ENCODE results near the gene ACBD3.
A peak's percentile ranks its signal among the peaks of the same experiment; 100 is the strongest.

Gene ACBD3
- total RNA-seq, result 44.1 to 70.1 (median 61.3) reads per million in 9 experiments

- H3K4me1 Mint-ChIP-seq (ENCODE audit: low read depth in 2 of 2), result peaks cover 22 to 25% of the 10 kb centered on the region in 2 donors
- peak within 1 kb of the TSS; percentile 90 to 96 for H3K4me3 Mint-ChIP-seq
- DNase-seq (peak; percentile 79 to 82 (median 80)), ATAC-seq (replicated peaks) (peak; percentile 97)
- no peaks in the 10 kb centered on the region for H3K27me3 Mint-ChIP-seq
- H3K36me3 Mint-ChIP-seq (ENCODE audit: insufficient read depth), result peaks cover 19% of the 10 kb centered on the region
- no peaks in the 10 kb centered on the region for H3K9me3 Mint-ChIP-seq
- peak within 1 kb of the TSS; percentile 90 to 94 for H3K27ac Mint-ChIP-seq
Measured at GRCh38 chr1:226186124-226187018, at the start of gene ACBD3. TSS of gene ACBD3 (minus strand) at chr1:226186741. CDS start at chr1:226186675, 66 bp downstream.

DNA sequence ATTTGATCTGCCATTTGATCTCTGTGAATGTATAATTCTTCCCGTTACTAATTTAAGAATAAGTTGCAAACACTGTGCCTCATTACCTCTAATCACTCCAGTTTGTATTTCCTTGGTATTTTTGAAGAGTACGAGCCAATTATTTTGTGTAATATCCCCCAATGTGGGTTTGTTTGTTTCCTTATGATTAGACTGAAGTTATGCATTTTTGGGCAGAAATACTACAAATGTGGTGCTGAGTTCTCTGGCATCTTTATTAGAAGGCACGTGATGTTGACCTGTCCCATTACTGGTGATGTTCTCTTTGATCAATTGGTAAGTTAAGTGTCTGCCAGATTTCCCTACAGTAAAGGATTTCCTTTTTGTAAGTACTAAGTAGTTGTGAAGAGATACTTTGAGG lies 47.3 kb upstream of the ACBD3 start:
- H3K27ac Mint-ChIP-seq, result no peak overlapping the region
- ATAC-seq (replicated peaks), result no peak
- peaks cover 6% of the 10 kb centered on the region for H3K36me3 Mint-ChIP-seq (ENCODE audit: insufficient read depth)
- H3K27me3 Mint-ChIP-seq, result no peaks in the 10 kb centered on the region
- H3K9me3 Mint-ChIP-seq, result no peaks in the 10 kb centered on the region
- H3K4me3 Mint-ChIP-seq, result no peak overlapping the region
- DNase-seq, result no peak
- H3K4me1 Mint-ChIP-seq (ENCODE audit: low read depth in 2 of 2), result no peaks in the 10 kb centered on the region

- no peak for DNase-seq
- no peak for ATAC-seq (replicated peaks)
- H3K9me3 Mint-ChIP-seq, result no peaks in the 10 kb centered on the region
- no peaks in the 10 kb centered on the region for H3K27me3 Mint-ChIP-seq
- no peak overlapping the region for H3K27ac Mint-ChIP-seq
- H3K36me3 Mint-ChIP-seq (ENCODE audit: insufficient read depth), result peaks cover 6% of the 10 kb centered on the region
- H3K4me3 Mint-ChIP-seq, result no peak overlapping the region
- H3K4me1 Mint-ChIP-seq (ENCODE audit: low read depth in 2 of 2), result no peaks in the 10 kb centered on the region
Measured at GRCh38 chr1:226233293-226233692, 46.8 kb upstream of the ACBD3 start.

DNA sequence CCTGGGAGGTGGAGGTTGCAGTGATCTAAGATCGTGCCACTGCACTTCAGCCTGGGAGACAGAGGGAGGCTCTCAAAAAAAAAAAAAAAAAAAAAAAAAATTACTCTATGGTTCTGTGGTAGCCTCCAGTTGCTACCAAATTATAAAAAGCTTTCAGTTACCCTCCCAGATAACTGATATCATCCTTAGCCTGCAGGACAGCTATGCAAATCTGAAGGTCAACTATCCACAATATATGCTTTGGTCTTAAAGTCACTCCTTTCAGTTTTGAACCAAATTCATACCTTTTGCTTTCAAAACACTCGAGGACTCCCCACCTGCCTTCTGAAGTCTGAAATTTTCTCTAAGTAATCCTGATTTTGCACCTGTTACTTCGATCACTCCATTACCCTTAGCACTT lies 40.1 kb upstream of the ACBD3 start:
- no peak for ATAC-seq (replicated peaks)
- H3K4me3 Mint-ChIP-seq, result no peak overlapping the region
- peaks cover 21 to 39% of the 10 kb centered on the region in 2 donors for H3K27me3 Mint-ChIP-seq
- no peak for DNase-seq
- peaks cover 2% of the 10 kb centered on the region for H3K36me3 Mint-ChIP-seq (ENCODE audit: insufficient read depth)
- no peaks in the 10 kb centered on the region for H3K9me3 Mint-ChIP-seq
- H3K4me1 Mint-ChIP-seq (ENCODE audit: low read depth in 2 of 2), result peaks cover 0 to 1% of the 10 kb centered on the region in 2 donors
- no peak overlapping the region for H3K27ac Mint-ChIP-seq

- DNase-seq, result peak in 1 of 3 experiments; percentile 9
- peaks cover 0 to 1% of the 10 kb centered on the region in 2 donors for H3K4me1 Mint-ChIP-seq (ENCODE audit: low read depth in 2 of 2)
- H3K9me3 Mint-ChIP-seq, result no peaks in the 10 kb centered on the region
- H3K36me3 Mint-ChIP-seq (ENCODE audit: insufficient read depth), result peaks cover 5% of the 10 kb centered on the region
- H3K27ac Mint-ChIP-seq, result no peak overlapping the region
- peak; percentile 59 for ATAC-seq (replicated peaks)
- peaks cover 26 to 48% of the 10 kb centered on the region in 2 donors for H3K27me3 Mint-ChIP-seq
- H3K4me3 Mint-ChIP-seq, result peak overlapping the region; percentile 71 to 80
Measured at GRCh38 chr1:226223786-226224244, 37.3 kb upstream of the ACBD3 start.

DNA sequence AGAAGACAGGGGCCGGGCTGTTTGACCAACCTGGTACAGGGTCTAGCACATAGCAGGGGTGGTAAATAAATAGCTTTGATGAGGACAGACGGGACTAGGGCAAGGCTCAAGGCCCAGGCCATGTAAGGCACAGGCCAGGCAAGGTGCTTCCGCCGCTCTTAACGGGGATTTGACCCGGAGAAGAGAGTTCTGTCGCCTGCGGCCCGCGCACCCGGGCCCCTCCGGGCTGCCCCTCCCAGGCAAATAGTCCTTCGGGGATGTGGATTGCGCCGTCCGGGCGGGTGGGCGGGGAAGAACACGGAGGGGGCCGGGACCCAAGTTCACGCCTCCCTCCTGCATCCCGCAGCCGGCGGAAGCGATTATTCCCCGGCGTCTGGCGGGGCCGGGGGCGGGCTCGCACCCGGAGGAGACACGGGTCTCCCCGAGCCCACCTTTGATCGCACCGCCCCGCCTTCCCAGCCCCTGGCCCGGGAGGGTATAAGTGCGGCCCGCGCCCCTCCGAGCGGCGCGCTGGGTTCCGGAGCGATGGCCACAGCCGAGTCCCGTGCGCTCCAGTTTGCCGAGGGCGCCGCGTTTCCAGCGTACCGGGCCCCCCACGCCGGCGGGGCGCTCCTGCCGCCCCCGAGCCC lies 36.7 kb upstream of the ACBD3 start, which contains the start of gene MIXL1:
TSS of gene MIXL1 (plus strand) at position 508 of the 629 bp plus-strand sequence. CDS start at position 526, 18 bp downstream.
- Mint-ChIP-seq H3K4me3 (peak within 1 kb of the TSS; percentile 71 to 80), H3K4me1 (ENCODE audit: low read depth in 2 of 2) (peaks cover 0 to 1% of the 10 kb centered on the region in 2 donors), H3K36me3 (ENCODE audit: insufficient read depth) (peaks cover 5% of the 10 kb centered on the region), H3K27me3 (peaks cover 26 to 48% of the 10 kb centered on the region in 2 donors), H3K9me3 (no peaks in the 10 kb centered on the region), H3K27ac (no peak within 1 kb of the TSS)
- no peak for DNase-seq
- ATAC-seq (replicated peaks), result peak; percentile 46

- Mint-ChIP-seq H3K27ac (no peak overlapping the region), H3K27me3 (peaks cover 26 to 48% of the 10 kb centered on the region in 2 donors), H3K36me3 (ENCODE audit: insufficient read depth) (peaks cover 3% of the 10 kb centered on the region), H3K9me3 (no peaks in the 10 kb centered on the region), H3K4me1 (ENCODE audit: low read depth in 2 of 2) (peaks cover 0 to 1% of the 10 kb centered on the region in 2 donors), H3K4me3 (peak overlapping the region; percentile 48 to 49)
- DNase-seq (no peak), ATAC-seq (replicated peaks) (no peak)
Measured at GRCh38 chr1:226222686-226223085, 36.1 kb upstream of the ACBD3 start.

GRCh38 chr1:226220473-226221189 lies 34.1 kb upstream of the ACBD3 start:
- no peaks in the 10 kb centered on the region for H3K9me3 Mint-ChIP-seq
- peaks cover 2% of the 10 kb centered on the region for H3K36me3 Mint-ChIP-seq (ENCODE audit: insufficient read depth)
- H3K27me3 Mint-ChIP-seq, result peaks cover 19 to 40% of the 10 kb centered on the region in 2 donors
- ATAC-seq (replicated peaks) (no peak), DNase-seq (no peak)
- peaks cover 0 to 1% of the 10 kb centered on the region in 2 donors for H3K4me1 Mint-ChIP-seq (ENCODE audit: low read depth in 2 of 2)
- no peak overlapping the region for H3K4me3 Mint-ChIP-seq
- no peak overlapping the region for H3K27ac Mint-ChIP-seq

DNA sequence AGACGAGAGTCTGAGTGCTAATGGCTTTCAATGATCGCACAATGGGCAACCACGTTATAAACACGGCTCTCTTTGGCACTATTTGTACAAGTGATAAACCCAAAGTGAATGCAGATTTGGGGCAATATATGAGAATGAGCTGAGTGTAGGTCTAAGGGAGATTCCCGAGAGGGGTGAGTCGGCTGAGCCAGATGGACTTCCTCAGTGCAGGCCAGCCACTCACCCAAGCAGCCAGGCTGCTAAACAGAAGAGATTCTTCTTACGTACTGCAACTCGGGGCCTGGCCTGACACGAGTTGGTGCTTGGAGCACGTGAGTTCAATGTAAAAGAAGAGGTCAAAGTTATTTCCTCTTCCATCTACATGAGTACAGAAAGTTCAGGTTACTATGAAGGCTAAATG lies 30.7 kb upstream of the ACBD3 start:
- peaks cover 11 to 16% of the 10 kb centered on the region in 2 donors for H3K27me3 Mint-ChIP-seq
- peaks cover 2% of the 10 kb centered on the region for H3K36me3 Mint-ChIP-seq (ENCODE audit: insufficient read depth)
- H3K4me1 Mint-ChIP-seq (ENCODE audit: low read depth in 2 of 2), result no peaks in the 10 kb centered on the region
- DNase-seq (no peak), ATAC-seq (replicated peaks) (no peak)
- peak overlapping the region in 1 of 2 donors; percentile 9 for H3K27ac Mint-ChIP-seq
- H3K9me3 Mint-ChIP-seq, result no peaks in the 10 kb centered on the region
- H3K4me3 Mint-ChIP-seq, result no peak overlapping the region

DNA sequence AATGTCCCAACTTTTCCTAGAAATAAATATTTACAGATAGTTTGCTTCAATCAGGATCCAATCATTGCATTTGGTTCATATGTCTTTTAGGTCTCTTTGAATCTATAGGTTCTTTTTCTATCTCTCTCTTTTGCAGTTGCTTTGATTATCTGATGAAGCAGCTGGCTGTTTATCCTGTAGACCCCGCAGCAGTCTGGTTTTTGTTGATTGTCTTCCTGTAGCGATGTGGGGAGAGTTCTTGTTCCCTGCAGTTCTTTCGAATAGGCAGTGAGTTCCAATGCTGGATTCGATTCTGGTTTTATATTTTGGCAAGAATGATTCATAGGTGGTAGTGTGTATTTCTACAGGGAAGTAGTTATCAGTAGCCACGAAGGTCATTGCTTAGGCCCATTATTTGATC lies 29.5 kb upstream of the ACBD3 start:
- no peaks in the 10 kb centered on the region for H3K9me3 Mint-ChIP-seq
- ATAC-seq (replicated peaks) (no peak), DNase-seq (no peak)
- peaks cover 2% of the 10 kb centered on the region for H3K36me3 Mint-ChIP-seq (ENCODE audit: insufficient read depth)
- no peak overlapping the region for H3K27ac Mint-ChIP-seq
- peaks cover 5 to 9% of the 10 kb centered on the region in 2 donors for H3K27me3 Mint-ChIP-seq
- no peak overlapping the region for H3K4me3 Mint-ChIP-seq
- H3K4me1 Mint-ChIP-seq (ENCODE audit: low read depth in 2 of 2), result no peaks in the 10 kb centered on the region

- peaks cover 5 to 7% of the 10 kb centered on the region in 2 donors for H3K27me3 Mint-ChIP-seq
- no peak overlapping the region for H3K4me3 Mint-ChIP-seq
- H3K27ac Mint-ChIP-seq, result no peak overlapping the region
- no peak for ATAC-seq (replicated peaks)
- no peaks in the 10 kb centered on the region for H3K4me1 Mint-ChIP-seq (ENCODE audit: low read depth in 2 of 2)
- H3K36me3 Mint-ChIP-seq (ENCODE audit: insufficient read depth), result peaks cover 2% of the 10 kb centered on the region
- no peaks in the 10 kb centered on the region for H3K9me3 Mint-ChIP-seq
- no peak for DNase-seq
Measured at GRCh38 chr1:226215239-226215638, 28.7 kb upstream of the ACBD3 start.

- ATAC-seq (replicated peaks) (no peak), DNase-seq (no peak)
- H3K27ac Mint-ChIP-seq, result no peak overlapping the region
- H3K36me3 Mint-ChIP-seq (ENCODE audit: insufficient read depth), result no peaks in the 10 kb centered on the region
- H3K27me3 Mint-ChIP-seq, result no peaks in the 10 kb centered on the region
- no peak overlapping the region for H3K4me3 Mint-ChIP-seq
- no peaks in the 10 kb centered on the region for H3K4me1 Mint-ChIP-seq (ENCODE audit: low read depth in 2 of 2)
- H3K9me3 Mint-ChIP-seq, result no peaks in the 10 kb centered on the region
Measured at GRCh38 chr1:226212545-226212944, 26.0 kb upstream of the ACBD3 start.

GRCh38 chr1:226211181-226211821 lies 24.8 kb upstream of the ACBD3 start:
- no peak overlapping the region for H3K4me3 Mint-ChIP-seq
- ATAC-seq (replicated peaks) (no peak), DNase-seq (no peak)
- no peaks in the 10 kb centered on the region for H3K9me3 Mint-ChIP-seq
- peak overlapping the region in 1 of 2 donors; percentile 49 for H3K27ac Mint-ChIP-seq
- H3K36me3 Mint-ChIP-seq (ENCODE audit: insufficient read depth), result no peaks in the 10 kb centered on the region
- peaks cover 0 to 9% of the 10 kb centered on the region in 2 donors for H3K27me3 Mint-ChIP-seq
- H3K4me1 Mint-ChIP-seq (ENCODE audit: low read depth in 2 of 2), result no peaks in the 10 kb centered on the region

Measured in effector memory CD8-positive, alpha-beta T cell (primary cell).